Fibroblast of peridontal ligament (primary cell): ENCODE data around the gene GRIN2D.

Experiments
- DNase-seq: peaks from one replicate; pipeline ENCODE4 v3.0.0-alpha.2; 2010; ENCODE audit errors: extremely low read depth

The GRIN2D gene

GRCh38 chr19:48393559-48394330, at the start of gene GRIN2D:
TSS of gene GRIN2D (plus strand) at chr19:48393668. CDS start at chr19:48398393, 4,725 bp downstream.
- peak; percentile 18 for DNase-seq

GRCh38 chr19:48344892-48345291, 48.6 kb upstream of the GRIN2D start:
- no peak for DNase-seq

GRCh38 chr19:48346191-48346590, 47.3 kb upstream of the GRIN2D start:
- no peak for DNase-seq

GRCh38 chr19:48348045-48348444, 45.4 kb upstream of the GRIN2D start:
- DNase-seq: peak; percentile 12

- no peak for DNase-seq
Observed at GRCh38 chr19:48348737-48349136, 44.7 kb upstream of the GRIN2D start.

GRCh38 chr19:48350856-48351255, 42.6 kb upstream of the GRIN2D start:
- no peak for DNase-seq

GRCh38 chr19:48351341-48351752, 42.1 kb upstream of the GRIN2D start:
- peak; percentile 40 for DNase-seq

- DNase-seq: no peak
Observed at GRCh38 chr19:48353677-48354076, 39.8 kb upstream of the GRIN2D start.

GRCh38 chr19:48354332-48354992, 39.0 kb upstream of the GRIN2D start:
- no peak for DNase-seq

GRCh38 chr19:48355365-48355954, 38.0 kb upstream of the GRIN2D start:
- no peak for DNase-seq

GRCh38 chr19:48359123-48359522, 34.3 kb upstream of the GRIN2D start:
- DNase-seq: no peak

- DNase-seq: no peak
Observed at GRCh38 chr19:48361912-48362311, 31.6 kb upstream of the GRIN2D start.

- DNase-seq: peak; percentile 84
Observed at GRCh38 chr19:48362716-48363499, 30.6 kb upstream of the GRIN2D start.

GRCh38 chr19:48363500-48363809, 30.0 kb upstream of the GRIN2D start:
- no peak for DNase-seq

GRCh38 chr19:48363810-48364597, 29.5 kb upstream of the GRIN2D start, which contains the start of the genes SYNGR4 and TMEM143:
TSS of gene SYNGR4 (plus strand) at chr19:48364367. CDS start at chr19:48365843, 1,476 bp downstream.
TSS of gene TMEM143 (minus strand) at chr19:48363940. CDS start at chr19:48363920, 20 bp downstream.
- peak; percentile 99 for DNase-seq

GRCh38 chr19:48364598-48365348, 28.7 kb upstream of the GRIN2D start:
- DNase-seq: no peak

GRCh38 chr19:48365602-48366001, 27.9 kb upstream of the GRIN2D start:
- no peak for DNase-seq

- no peak for DNase-seq
Observed at GRCh38 chr19:48367855-48368254, 25.6 kb upstream of the GRIN2D start.

- DNase-seq: no peak
Observed at GRCh38 chr19:48368936-48369335, 24.5 kb upstream of the GRIN2D start.

GRCh38 chr19:48370955-48371354, 22.5 kb upstream of the GRIN2D start:
- no peak for DNase-seq
